Measurements from ENCODE around the gene TMEFF2.
"Not testable (repeated sequence)": the region's sequence is repeated elsewhere in the genome, so short reads cannot be mapped to it uniquely, and the experiment has no call there.

Gene TMEFF2

GRCh38 chr2:192148241-192148619 is 46.5 kb downstream of the TMEFF2 start:
- no peak overlapping the region for H3K4me3 ChIP-seq (ENCODE audit: low read depth, low read length)
- TF ChIP-seq CTCF (IDR thresholded peaks at IDR 0.05; ENCODE audit: low read depth, low read length): no peak

GRCh38 chr2:192146069-192147015 is 48.4 kb downstream of the TMEFF2 start:
- no peak overlapping the region for H3K4me3 ChIP-seq (ENCODE audit: low read depth, low read length)
- no peak for TF ChIP-seq CTCF (IDR thresholded peaks at IDR 0.05; ENCODE audit: low read depth, low read length)

- no peak for TF ChIP-seq CTCF (IDR thresholded peaks at IDR 0.05; ENCODE audit: low read depth, low read length)
- H3K4me3 ChIP-seq (ENCODE audit: low read depth, low read length): no peak overlapping the region
Observed at GRCh38 chr2:192145496-192145895, 49.2 kb downstream of the TMEFF2 start.

GRCh38 chr2:192140236-192140839 is 54.4 kb downstream of the TMEFF2 start:
- no peak overlapping the region for H3K4me3 ChIP-seq (ENCODE audit: low read depth, low read length)
- no peak for TF ChIP-seq CTCF (IDR thresholded peaks at IDR 0.05; ENCODE audit: low read depth, low read length)

- no peak for TF ChIP-seq CTCF (IDR thresholded peaks at IDR 0.05; ENCODE audit: low read depth, low read length)
- H3K4me3 ChIP-seq (ENCODE audit: low read depth, low read length): no peak overlapping the region
Observed at GRCh38 chr2:192139813-192140212, 54.9 kb downstream of the TMEFF2 start.

GRCh38 chr2:192137451-192137850 is 57.3 kb downstream of the TMEFF2 start:
- no peak overlapping the region for H3K4me3 ChIP-seq (ENCODE audit: low read depth, low read length)
- no peak for TF ChIP-seq CTCF (IDR thresholded peaks at IDR 0.05; ENCODE audit: low read depth, low read length)

GRCh38 chr2:192132604-192133003 is 62.1 kb downstream of the TMEFF2 start:
- H3K4me3 ChIP-seq (ENCODE audit: low read depth, low read length): not testable (repeated sequence)

GRCh38 chr2:192130312-192130711 is 64.4 kb downstream of the TMEFF2 start:
- not testable (repeated sequence) for H3K4me3 ChIP-seq (ENCODE audit: low read depth, low read length)

Data from WI38 (cell line).